ENCODE results near the gene FIG4.

GRCh38 chr6:109826551-109826950 lies 135.5 kb downstream of the FIG4 start:
- TF ChIP-seq REST (IDR thresholded peaks at IDR 0.05): no peak
- TF ChIP-seq E2F6 (IDR thresholded peaks at IDR 0.05; ENCODE audit: borderline replicate concordance, low read depth): no peak
- TF ChIP-seq CTCF (IDR thresholded peaks at IDR 0.05): no peak
- TF ChIP-seq POLR2A (IDR thresholded peaks at IDR 0.05; ENCODE audit: low read length): no peak
- no peak for TF ChIP-seq RFX5 (IDR thresholded peaks at IDR 0.05)
- TF ChIP-seq CHD2 (IDR thresholded peaks at IDR 0.05; ENCODE audit: low read length, partially characterized antibody): no peak
- no peak for TF ChIP-seq RAD21 (conservative IDR thresholded peaks at IDR 0.05 in 1 of 2, IDR thresholded peaks at IDR 0.05 in 1 of 2)

Measured in A549 (cell line).